WTC11 (cell line): Measurements from ENCODE around the gene SH2B3. TPM values are rescaled to one million over a fixed set of nuclear protein-coding genes. Genes with fewer than 3 reads are reported as not detected.

Experiments used
- ATAC-seq: fragments of 200-7000 bp; cut with Tn5 transposase; 2 replicates; pipeline ENCODE4 v1.10.0; 2021; ENCODE audit warnings: mild to moderate bottlenecking, moderate library complexity
- CTCF ChIA-PET: fragments of 300-600 bp; sonication (Branson Sonifier 250); formaldehyde crosslinking; loops from one replicate; lab custom pipeline; 2021; ENCODE audit warnings: antibody characterized with exemption; lab: Charles Lee
- POLR2A ChIA-PET: fragments of 350-600 bp; sonication (Branson Sonifier 250); formaldehyde crosslinking; loops from one replicate; lab custom pipeline; 2021; ENCODE audit warnings: antibody characterized with exemption; lab: Charles Lee
- DNase-seq: peaks from one replicate; pipeline ENCODE4 v3.0.0; 2021; ENCODE audit warnings: low spot score
- H3K27ac Mint-ChIP-seq: 2 replicates; pipeline ENCODE4 v1.8.0; 2021; ENCODE audit warnings: mixed read lengths
- H3K27me3 Mint-ChIP-seq: 2 replicates; pipeline ENCODE4 v1.8.0; 2021; ENCODE audit warnings: low read depth, mild to moderate bottlenecking, moderate library complexity, mixed read lengths
- H3K36me3 Mint-ChIP-seq: 2 replicates; pipeline ENCODE4 v1.8.0; 2021; ENCODE audit warnings: mixed read lengths
- H3K4me1 Mint-ChIP-seq: 2 replicates; pipeline ENCODE4 v1.8.0; 2022; ENCODE audit warnings: mixed read lengths
- H3K4me3 Mint-ChIP-seq: 2 replicates; pipeline ENCODE4 v1.8.0; 2021; ENCODE audit warnings: mild to moderate bottlenecking, moderate library complexity, mixed read lengths
- H3K9me3 Mint-ChIP-seq: 2 replicates; pipeline ENCODE4 v1.8.0; 2021; ENCODE audit warnings: mixed read lengths
- ATF3 ChIP-seq: sonication (generic); formaldehyde crosslinking; conservative IDR thresholded peaks from 2 replicates; pipeline ENCODE4 v1.8.1; 2022; ENCODE audit warnings: mild to moderate bottlenecking, missing genetic modification reagents
- CREB1 ChIP-seq: sonication (generic); formaldehyde crosslinking; IDR thresholded peaks from 2 replicates; pipeline ENCODE4 v1.8.0; 2023; ENCODE audit warnings: mild to moderate bottlenecking, missing genetic modification reagents
- EMX1 ChIP-seq: fragments of 250-450 bp; sonication (Bioruptor Pico); IDR thresholded peaks from 2 replicates; pipeline ENCODE4 v1.8.0; 2021; ENCODE audit warnings: mild to moderate bottlenecking
- FOXK1 ChIP-seq: sonication (generic); formaldehyde crosslinking; IDR thresholded peaks from 2 replicates; pipeline ENCODE4 v1.8.0; 2022; ENCODE audit warnings: mild to moderate bottlenecking, moderate library complexity, missing genetic modification reagents
- HMGA2 ChIP-seq: fragments of 250-450 bp; sonication (Bioruptor Pico); IDR thresholded peaks from 2 replicates; pipeline ENCODE4 v1.4.0; 2021; ENCODE audit warnings: mild to moderate bottlenecking, moderate library complexity
- MLX ChIP-seq: sonication (generic); formaldehyde crosslinking; IDR thresholded peaks from 2 replicates; pipeline ENCODE4 v1.8.1; 2023; ENCODE audit warnings: mild to moderate bottlenecking, missing genetic modification reagents, moderate library complexity
- NFYB ChIP-seq: sonication (generic); formaldehyde crosslinking; conservative IDR thresholded peaks from 2 replicates; pipeline ENCODE4 v1.8.0; 2022; ENCODE audit warnings: low read depth, missing genetic modification reagents
- PRDM15 ChIP-seq: sonication (generic); formaldehyde crosslinking; IDR thresholded peaks from 2 replicates; pipeline ENCODE4 v1.8.0; 2022; ENCODE audit warnings: missing genetic modification reagents
- SP1 ChIP-seq: sonication (generic); formaldehyde crosslinking; conservative IDR thresholded peaks from 2 replicates; pipeline ENCODE4 v1.8.1; 2022; ENCODE audit warnings: missing genetic modification reagents
- TCF7 ChIP-seq: sonication (generic); formaldehyde crosslinking; IDR thresholded peaks from 2 replicates; pipeline ENCODE4 v1.8.0; 2022; ENCODE audit warnings: mild to moderate bottlenecking, low read depth, missing genetic modification reagents, moderate library complexity
- ZBTB43 ChIP-seq: sonication (generic); formaldehyde crosslinking; IDR thresholded peaks from 2 replicates; pipeline ENCODE4 v1.8.1; 2023; ENCODE audit warnings: mild to moderate bottlenecking, missing genetic modification reagents
- ZNF219 ChIP-seq: sonication (generic); formaldehyde crosslinking; IDR thresholded peaks from 2 replicates; pipeline ENCODE4 v1.8.0; 2023; ENCODE audit warnings: missing genetic modification reagents, mild to moderate bottlenecking, borderline replicate concordance
- ZNF232 ChIP-seq: sonication (generic); formaldehyde crosslinking; IDR thresholded peaks from 2 replicates; pipeline ENCODE4 v1.8.0; 2022; ENCODE audit warnings: mild to moderate bottlenecking, missing genetic modification reagents
- total RNA-seq: library from RNA; stranded (reverse); gene quantifications from 3 replicates; pipeline ENCODE4 v1.2.3, GENCODE V29; 2021
- TF ChIP-seq, protein P1 (sequence below): sonication (generic); formaldehyde crosslinking; IDR thresholded peaks from 2 replicates; pipeline ENCODE4 v1.8.1; 2022; ENCODE audit warnings: low read depth, mild to moderate bottlenecking, moderate library complexity, missing genetic modification reagents, borderline replicate concordance
- TF ChIP-seq, protein P2 (sequence below): sonication (generic); formaldehyde crosslinking; IDR thresholded peaks from 2 replicates; pipeline ENCODE4 v1.8.1; 2023; ENCODE audit warnings: mild to moderate bottlenecking, missing genetic modification reagents, moderate library complexity
- TF ChIP-seq, protein P3 (sequence below): sonication (generic); formaldehyde crosslinking; IDR thresholded peaks from 2 replicates; pipeline ENCODE4 v1.8.1; 2023; ENCODE audit warnings: mild to moderate bottlenecking, missing genetic modification reagents, borderline replicate concordance
- TF ChIP-seq, protein P4 (sequence below): sonication (generic); formaldehyde crosslinking; IDR thresholded peaks from 2 replicates; pipeline ENCODE4 v1.8.0; 2022; ENCODE audit warnings: mild to moderate bottlenecking, missing genetic modification reagents
- TF ChIP-seq, protein P5 (sequence below): fragments of 200-600 bp; IDR thresholded peaks from 2 replicates; pipeline ENCODE4 v1.8.0; 2022; ENCODE audit warnings: antibody characterized with exemption

Gene SH2B3
- total RNA-seq, 1 experiment from 2014 or later, result 31.8 TPM

DNA sequence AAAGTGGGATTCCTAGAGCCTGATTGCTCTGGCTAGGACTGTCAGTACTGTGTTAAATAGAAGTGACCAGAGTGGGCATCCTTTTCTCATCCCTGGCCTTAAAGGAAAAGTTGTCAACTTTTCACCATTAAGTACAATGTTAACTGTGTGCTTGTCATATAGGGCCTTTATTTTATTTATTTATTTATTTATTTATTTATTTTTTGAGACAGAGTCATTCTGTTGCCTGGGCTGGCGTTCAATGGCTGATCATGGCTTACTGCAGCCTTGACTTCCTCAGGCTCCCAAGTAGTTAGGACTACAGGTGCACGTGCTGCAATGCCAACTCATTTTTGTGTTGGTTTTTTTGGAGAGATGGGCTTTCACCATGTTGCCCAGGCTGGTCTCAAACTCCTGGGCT, 11.6 kb downstream of the SH2B3 start:
- Mint-ChIP-seq H3K4me1 (peaks cover 42% of the 10 kb centered on the region), H3K27me3 (no peaks in the 10 kb centered on the region), H3K9me3 (no peaks in the 10 kb centered on the region), H3K27ac (no peak overlapping the region), H3K36me3 (peaks cover 16% of the 10 kb centered on the region), H3K4me3 (no peak overlapping the region)
- ChIA-PET CTCF (no interaction called here), POLR2A (no interaction called here)
- TF ChIP-seq, protein P1, sequence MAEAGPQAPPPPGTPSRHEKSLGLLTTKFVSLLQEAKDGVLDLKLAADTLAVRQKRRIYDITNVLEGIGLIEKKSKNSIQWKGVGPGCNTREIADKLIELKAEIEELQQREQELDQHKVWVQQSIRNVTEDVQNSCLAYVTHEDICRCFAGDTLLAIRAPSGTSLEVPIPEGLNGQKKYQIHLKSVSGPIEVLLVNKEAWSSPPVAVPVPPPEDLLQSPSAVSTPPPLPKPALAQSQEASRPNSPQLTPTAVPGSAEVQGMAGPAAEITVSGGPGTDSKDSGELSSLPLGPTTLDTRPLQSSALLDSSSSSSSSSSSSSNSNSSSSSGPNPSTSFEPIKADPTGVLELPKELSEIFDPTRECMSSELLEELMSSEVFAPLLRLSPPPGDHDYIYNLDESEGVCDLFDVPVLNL (CRISPR knock-in tag), result no peak
- TF ChIP-seq ZBTB43 (CRISPR knock-in tag) (no peak), PRDM15 (CRISPR knock-in tag) (no peak), HMGA2 (CRISPR knock-in tag) (no peak), ZNF219 (CRISPR knock-in tag) (no peak), NFYB (CRISPR knock-in tag) (no peak), FOXK1 (no peak), ATF3 (CRISPR knock-in tag) (no peak)
- TF ChIP-seq, protein P2, sequence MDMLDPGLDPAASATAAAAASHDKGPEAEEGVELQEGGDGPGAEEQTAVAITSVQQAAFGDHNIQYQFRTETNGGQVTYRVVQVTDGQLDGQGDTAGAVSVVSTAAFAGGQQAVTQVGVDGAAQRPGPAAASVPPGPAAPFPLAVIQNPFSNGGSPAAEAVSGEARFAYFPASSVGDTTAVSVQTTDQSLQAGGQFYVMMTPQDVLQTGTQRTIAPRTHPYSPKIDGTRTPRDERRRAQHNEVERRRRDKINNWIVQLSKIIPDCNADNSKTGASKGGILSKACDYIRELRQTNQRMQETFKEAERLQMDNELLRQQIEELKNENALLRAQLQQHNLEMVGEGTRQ (CRISPR knock-in tag), result no peak
- no peak for DNase-seq
- no peak for ATAC-seq

DNA sequence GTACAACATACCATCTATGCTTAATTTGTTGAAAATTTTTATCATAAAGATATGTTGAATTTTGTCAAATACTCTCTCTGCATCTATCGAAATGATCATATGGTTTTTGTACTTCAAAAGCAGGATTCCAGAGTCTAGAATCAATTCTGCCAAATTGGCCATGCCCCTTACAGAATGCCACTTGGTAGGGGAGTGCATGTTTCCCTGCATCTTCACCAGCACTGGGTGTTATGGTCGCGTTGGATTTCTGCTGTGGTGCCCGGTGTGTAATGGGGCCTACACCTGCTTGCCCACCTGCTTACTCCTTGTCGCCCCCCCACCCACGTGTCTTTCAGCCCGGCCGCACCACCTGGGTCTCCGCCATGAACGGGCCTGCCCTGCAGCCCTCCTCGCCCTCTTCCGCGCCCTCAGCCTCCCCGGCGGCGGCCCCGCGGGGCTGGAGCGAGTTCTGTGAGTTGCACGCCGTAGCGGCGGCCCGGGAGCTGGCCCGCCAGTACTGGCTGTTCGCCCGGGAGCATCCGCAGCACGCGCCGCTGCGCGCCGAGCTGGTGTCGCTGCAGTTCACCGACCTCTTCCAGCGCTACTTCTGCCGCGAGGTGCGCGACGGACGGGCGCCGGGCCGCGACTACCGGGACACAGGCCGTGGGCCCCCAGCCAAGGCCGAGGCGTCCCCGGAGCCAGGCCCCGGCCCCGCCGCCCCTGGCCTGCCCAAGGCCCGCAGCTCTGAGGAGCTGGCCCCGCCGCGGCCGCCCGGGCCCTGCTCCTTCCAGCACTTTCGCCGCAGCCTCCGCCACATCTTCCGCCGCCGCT, 12.3 kb downstream of the SH2B3 start:
- ChIA-PET CTCF (interaction anchor here (0.5 to 1.3 kb wide), 2 partner anchors 33 to 39 kb away, joined by 3 to 4 read pairs; no protein-coding TSS in a partner anchor), POLR2A (no interaction called here)
- TF ChIP-seq TCF7 (no peak), MLX (no peak), EMX1 (no peak), ZNF232 (CRISPR knock-in tag) (no peak), CREB1 (CRISPR knock-in tag) (no peak), SP1 (CRISPR knock-in tag) (no peak), ZNF219 (CRISPR knock-in tag) (no peak)
- TF ChIP-seq, protein P3, sequence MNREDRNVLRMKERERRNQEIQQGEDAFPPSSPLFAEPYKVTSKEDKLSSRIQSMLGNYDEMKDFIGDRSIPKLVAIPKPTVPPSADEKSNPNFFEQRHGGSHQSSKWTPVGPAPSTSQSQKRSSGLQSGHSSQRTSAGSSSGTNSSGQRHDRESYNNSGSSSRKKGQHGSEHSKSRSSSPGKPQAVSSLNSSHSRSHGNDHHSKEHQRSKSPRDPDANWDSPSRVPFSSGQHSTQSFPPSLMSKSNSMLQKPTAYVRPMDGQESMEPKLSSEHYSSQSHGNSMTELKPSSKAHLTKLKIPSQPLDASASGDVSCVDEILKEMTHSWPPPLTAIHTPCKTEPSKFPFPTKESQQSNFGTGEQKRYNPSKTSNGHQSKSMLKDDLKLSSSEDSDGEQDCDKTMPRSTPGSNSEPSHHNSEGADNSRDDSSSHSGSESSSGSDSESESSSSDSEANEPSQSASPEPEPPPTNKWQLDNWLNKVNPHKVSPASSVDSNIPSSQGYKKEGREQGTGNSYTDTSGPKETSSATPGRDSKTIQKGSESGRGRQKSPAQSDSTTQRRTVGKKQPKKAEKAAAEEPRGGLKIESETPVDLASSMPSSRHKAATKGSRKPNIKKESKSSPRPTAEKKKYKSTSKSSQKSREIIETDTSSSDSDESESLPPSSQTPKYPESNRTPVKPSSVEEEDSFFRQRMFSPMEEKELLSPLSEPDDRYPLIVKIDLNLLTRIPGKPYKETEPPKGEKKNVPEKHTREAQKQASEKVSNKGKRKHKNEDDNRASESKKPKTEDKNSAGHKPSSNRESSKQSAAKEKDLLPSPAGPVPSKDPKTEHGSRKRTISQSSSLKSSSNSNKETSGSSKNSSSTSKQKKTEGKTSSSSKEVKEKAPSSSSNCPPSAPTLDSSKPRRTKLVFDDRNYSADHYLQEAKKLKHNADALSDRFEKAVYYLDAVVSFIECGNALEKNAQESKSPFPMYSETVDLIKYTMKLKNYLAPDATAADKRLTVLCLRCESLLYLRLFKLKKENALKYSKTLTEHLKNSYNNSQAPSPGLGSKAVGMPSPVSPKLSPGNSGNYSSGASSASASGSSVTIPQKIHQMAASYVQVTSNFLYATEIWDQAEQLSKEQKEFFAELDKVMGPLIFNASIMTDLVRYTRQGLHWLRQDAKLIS (CRISPR knock-in tag), result no peak
- TF ChIP-seq, protein P4, sequence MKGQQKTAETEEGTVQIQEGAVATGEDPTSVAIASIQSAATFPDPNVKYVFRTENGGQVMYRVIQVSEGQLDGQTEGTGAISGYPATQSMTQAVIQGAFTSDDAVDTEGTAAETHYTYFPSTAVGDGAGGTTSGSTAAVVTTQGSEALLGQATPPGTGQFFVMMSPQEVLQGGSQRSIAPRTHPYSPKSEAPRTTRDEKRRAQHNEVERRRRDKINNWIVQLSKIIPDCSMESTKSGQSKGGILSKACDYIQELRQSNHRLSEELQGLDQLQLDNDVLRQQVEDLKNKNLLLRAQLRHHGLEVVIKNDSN (CRISPR knock-in tag), result no peak
- TF ChIP-seq, protein P5, sequence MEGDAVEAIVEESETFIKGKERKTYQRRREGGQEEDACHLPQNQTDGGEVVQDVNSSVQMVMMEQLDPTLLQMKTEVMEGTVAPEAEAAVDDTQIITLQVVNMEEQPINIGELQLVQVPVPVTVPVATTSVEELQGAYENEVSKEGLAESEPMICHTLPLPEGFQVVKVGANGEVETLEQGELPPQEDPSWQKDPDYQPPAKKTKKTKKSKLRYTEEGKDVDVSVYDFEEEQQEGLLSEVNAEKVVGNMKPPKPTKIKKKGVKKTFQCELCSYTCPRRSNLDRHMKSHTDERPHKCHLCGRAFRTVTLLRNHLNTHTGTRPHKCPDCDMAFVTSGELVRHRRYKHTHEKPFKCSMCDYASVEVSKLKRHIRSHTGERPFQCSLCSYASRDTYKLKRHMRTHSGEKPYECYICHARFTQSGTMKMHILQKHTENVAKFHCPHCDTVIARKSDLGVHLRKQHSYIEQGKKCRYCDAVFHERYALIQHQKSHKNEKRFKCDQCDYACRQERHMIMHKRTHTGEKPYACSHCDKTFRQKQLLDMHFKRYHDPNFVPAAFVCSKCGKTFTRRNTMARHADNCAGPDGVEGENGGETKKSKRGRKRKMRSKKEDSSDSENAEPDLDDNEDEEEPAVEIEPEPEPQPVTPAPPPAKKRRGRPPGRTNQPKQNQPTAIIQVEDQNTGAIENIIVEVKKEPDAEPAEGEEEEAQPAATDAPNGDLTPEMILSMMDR, result no peak

More for the DNA sequence above, 12.3 kb downstream of the SH2B3 start:
- Mint-ChIP-seq H3K9me3 (no peaks in the 10 kb centered on the region), H3K4me1 (peaks cover 40% of the 10 kb centered on the region), H3K27me3 (no peaks in the 10 kb centered on the region), H3K27ac (no peak overlapping the region), H3K36me3 (peaks cover 19% of the 10 kb centered on the region), H3K4me3 (no peak overlapping the region)
- no peak for DNase-seq
- peak; percentile 49; the same call in 1 of the 2 replicates for ATAC-seq
